Mucosa of descending colon (tissue), 3 donors: ENCODE results near the gene TENM4. TPM values are rescaled to one million over a fixed set of nuclear protein-coding genes. Genes with fewer than 3 reads are reported as not detected.

Experiments used
- ATAC-seq: fragments of 200-7000 bp; cut with Tn5 transposase; one replicate; pipeline ENCODE4 v1.9.1; 2020; ENCODE audit warnings: mild to moderate bottlenecking, moderate library complexity
- DNase-seq, 3 donors: peaks; one replicate each; pipeline ENCODE4 v3.0.0-alpha.2; 2020
- H3K36me3 ChIP-seq: fragments of 200-600 bp; one replicate; pipeline ENCODE4 v1.8.0; 2021; ENCODE audit warnings: low read depth, mild to moderate bottlenecking
- H3K4me1 ChIP-seq: fragments of 200-600 bp; one replicate; pipeline ENCODE4 v1.8.0; 2021; ENCODE audit warnings: low read depth, mild to moderate bottlenecking
- H3K4me3 ChIP-seq: fragments of 200-600 bp; one replicate; pipeline ENCODE4 v1.8.0; 2021; ENCODE audit warnings: mild to moderate bottlenecking
- H3K9me3 ChIP-seq: fragments of 200-600 bp; one replicate; pipeline ENCODE4 v1.8.0; 2021; ENCODE audit warnings: mild to moderate bottlenecking
- intact Hi-C, 2 donors: fragments of 100-400 bp; cut with DNase I in 1 of 2; cut with micrococcal nuclease in 1 of 2; formaldehyde crosslinking; loops; one replicate each; pipeline versions ENCODE4 v1.11.0 to v1.11.1; 2022; cut with DNase I, micrococcal nuclease
- total RNA-seq, 3 donors: library from RNA; stranded (reverse); fragmentation: NEBNext Ultra II Directional in 2 of 3; extraction: Animal tissue kit (Norgen Biotek cat#: 25700) in 2 of 3; gene quantifications; one replicate each; pipeline versions ENCODE4 v1.2.1 to v1.2.4, GENCODE V29; 2021 to 2023
- TF ChIP-seq, protein P1 (sequence below): fragments of 200-600 bp; IDR thresholded peaks from one replicate; pipeline ENCODE4 v1.8.0; 2022; ENCODE audit warnings: antibody characterized with exemption, mild to moderate bottlenecking
- donor health status: DM: no; HTN: no; CAD: no; lungs with moderate emphysema.
- donor health status: DM: no; HTN: no; CAD: no.
- donor health status: DM: no; HTN: yes; CAD: no.

Gene TENM4
- total RNA-seq, 3 donors from 2014 or later, result 0.70 to 1.6 (median 1.2) TPM

DNA sequence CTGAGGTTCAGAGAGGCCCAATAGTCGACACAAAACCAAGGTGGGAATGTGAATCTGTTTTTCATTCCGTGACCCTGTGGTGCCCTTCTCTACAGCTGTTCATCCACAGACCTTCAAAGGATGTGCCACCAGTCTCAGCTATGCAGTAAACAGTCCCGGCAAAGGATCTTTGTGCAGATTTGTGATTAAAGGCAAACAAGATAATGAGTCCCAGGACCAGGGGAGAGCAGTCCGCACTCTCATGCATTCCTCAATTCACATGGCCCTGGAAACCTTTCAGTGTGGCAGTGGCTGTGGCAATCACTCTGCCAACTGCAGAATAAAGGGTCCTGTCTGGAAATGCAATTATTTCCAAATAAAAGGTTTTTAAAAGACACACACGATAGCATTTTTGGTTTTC, 418.6 kb downstream of the TENM4 start:
- TF ChIP-seq, protein P1, sequence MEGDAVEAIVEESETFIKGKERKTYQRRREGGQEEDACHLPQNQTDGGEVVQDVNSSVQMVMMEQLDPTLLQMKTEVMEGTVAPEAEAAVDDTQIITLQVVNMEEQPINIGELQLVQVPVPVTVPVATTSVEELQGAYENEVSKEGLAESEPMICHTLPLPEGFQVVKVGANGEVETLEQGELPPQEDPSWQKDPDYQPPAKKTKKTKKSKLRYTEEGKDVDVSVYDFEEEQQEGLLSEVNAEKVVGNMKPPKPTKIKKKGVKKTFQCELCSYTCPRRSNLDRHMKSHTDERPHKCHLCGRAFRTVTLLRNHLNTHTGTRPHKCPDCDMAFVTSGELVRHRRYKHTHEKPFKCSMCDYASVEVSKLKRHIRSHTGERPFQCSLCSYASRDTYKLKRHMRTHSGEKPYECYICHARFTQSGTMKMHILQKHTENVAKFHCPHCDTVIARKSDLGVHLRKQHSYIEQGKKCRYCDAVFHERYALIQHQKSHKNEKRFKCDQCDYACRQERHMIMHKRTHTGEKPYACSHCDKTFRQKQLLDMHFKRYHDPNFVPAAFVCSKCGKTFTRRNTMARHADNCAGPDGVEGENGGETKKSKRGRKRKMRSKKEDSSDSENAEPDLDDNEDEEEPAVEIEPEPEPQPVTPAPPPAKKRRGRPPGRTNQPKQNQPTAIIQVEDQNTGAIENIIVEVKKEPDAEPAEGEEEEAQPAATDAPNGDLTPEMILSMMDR, result no peak
- DNase-seq, result no peak
- no peak for ATAC-seq
- H3K4me1 ChIP-seq, result no peaks in the 10 kb centered on the region
- H3K36me3 ChIP-seq, result no peaks in the 10 kb centered on the region
- intact Hi-C loops, result no loop called here
- no peaks in the 10 kb centered on the region for H3K9me3 ChIP-seq
- H3K4me3 ChIP-seq, result no peak overlapping the region

DNA sequence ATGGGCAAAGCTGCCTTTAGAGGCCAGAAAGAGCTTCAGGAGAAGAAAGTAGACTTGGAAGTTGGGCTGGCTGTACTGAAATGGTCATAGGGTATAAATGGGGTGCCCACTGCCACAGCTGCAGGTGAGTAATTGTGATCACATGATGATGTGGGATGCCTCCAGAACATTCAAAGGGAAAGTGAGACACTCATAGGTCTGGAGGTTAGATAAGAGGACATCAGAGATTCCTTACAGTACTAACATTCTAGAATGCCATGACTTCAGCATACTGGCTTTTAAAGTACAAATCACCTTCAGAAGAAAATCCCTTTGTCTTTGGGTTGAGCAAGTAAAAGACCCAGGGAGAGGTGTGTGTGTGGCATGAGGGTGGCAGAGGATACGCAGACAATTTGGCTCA, 419.2 kb downstream of the TENM4 start:
- H3K9me3 ChIP-seq, result no peaks in the 10 kb centered on the region
- no peak overlapping the region for H3K4me3 ChIP-seq
- H3K4me1 ChIP-seq, result no peaks in the 10 kb centered on the region
- intact Hi-C loops, result no loop called here
- ATAC-seq (no peak), DNase-seq (no peak)
- TF ChIP-seq, protein P1, result no peak
- no peaks in the 10 kb centered on the region for H3K36me3 ChIP-seq

GRCh38 chr11:79019975-79020374, 420.9 kb downstream of the TENM4 start:
- intact Hi-C loops, result no loop called here
- TF ChIP-seq, protein P1, result no peak
- Histone ChIP-seq H3K4me1 (no peaks in the 10 kb centered on the region), H3K4me3 (no peak overlapping the region), H3K36me3 (no peaks in the 10 kb centered on the region), H3K9me3 (no peaks in the 10 kb centered on the region)
- DNase-seq (no peak), ATAC-seq (no peak)

DNA sequence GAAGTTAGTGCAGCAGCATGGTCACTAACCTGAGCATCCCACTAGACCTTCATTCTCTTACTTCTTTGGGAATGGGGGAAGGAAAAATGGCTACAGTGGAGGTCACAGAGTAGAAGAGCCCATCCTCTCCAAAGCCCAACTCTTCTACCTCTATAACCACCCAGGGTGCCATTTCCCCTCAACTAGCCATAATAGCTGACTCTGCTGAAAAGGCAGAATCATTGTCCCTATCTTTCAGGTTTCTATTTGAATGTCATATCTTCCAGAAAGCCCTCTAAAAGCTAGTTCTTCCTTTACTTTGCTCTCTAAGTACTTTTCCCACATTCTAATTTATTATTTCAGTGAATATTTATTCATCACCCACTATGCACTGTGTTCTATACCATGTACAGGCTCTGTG, 421.6 kb downstream of the TENM4 start:
- H3K4me3 ChIP-seq, result no peak overlapping the region
- H3K4me1 ChIP-seq, result no peaks in the 10 kb centered on the region
- intact Hi-C loops, result no loop called here

DNA sequence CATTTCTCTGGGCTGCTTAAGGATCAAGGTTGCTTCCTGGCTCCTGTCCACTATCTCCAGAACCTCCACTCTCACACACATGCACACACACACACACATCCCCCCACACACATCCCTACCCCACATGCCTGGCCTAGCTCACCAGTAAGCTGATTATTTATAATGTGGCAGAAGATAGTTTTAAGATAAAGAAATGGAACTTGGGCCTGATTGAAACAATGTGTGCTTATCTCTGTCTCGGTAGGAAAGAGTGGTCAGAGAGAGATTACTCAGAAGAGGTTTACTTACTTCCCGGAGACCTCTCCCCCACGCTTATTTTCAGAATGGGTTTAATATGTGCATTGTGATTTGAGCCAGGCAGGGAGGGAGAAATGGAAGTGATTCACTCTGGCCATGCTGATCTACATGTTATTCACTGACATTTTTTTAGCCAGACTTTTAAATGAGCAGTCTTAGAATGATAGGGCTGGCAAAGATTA, 422.4 kb downstream of the TENM4 start:
- ATAC-seq (no peak), DNase-seq (no peak)
- H3K9me3 ChIP-seq, result no peaks in the 10 kb centered on the region
- no peaks in the 10 kb centered on the region for H3K36me3 ChIP-seq
- TF ChIP-seq, protein P1, result no peak
- no peak overlapping the region for H3K4me3 ChIP-seq
- intact Hi-C loops, result no loop called here
- H3K4me1 ChIP-seq, result no peaks in the 10 kb centered on the region

More for the DNA sequence above, 421.6 kb downstream of the TENM4 start:
- DNase-seq, result no peak
- TF ChIP-seq, protein P1, result no peak
- H3K9me3 ChIP-seq, result no peaks in the 10 kb centered on the region
- H3K36me3 ChIP-seq, result no peaks in the 10 kb centered on the region
- ATAC-seq, result no peak

DNA sequence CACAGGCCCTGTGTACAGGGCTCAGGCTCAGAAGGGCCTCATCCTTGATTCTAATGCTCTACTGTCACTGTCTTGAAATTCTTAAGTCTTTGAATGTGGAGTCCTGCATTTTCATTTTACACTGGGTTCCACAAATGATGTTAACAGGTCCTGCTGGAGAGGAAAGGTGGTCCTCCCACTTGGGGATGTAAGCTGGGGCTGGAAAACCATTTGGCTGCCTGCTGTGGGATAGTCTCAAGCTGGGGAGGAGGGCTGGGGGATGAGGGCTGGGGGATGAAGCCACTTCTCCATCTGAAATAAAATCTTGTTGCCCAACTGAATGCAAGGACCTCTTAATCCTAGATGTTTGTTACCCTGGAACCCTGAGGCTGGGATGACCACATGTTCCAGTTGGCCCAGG, 423.0 kb downstream of the TENM4 start:
- TF ChIP-seq, protein P1, result no peak
- H3K36me3 ChIP-seq, result no peaks in the 10 kb centered on the region
- intact Hi-C loops, result no loop called here
- no peak for ATAC-seq
- DNase-seq, result no peak
- H3K4me1 ChIP-seq, result no peaks in the 10 kb centered on the region
- no peaks in the 10 kb centered on the region for H3K9me3 ChIP-seq
- H3K4me3 ChIP-seq, result no peak overlapping the region
